ENCODE results near the gene MRPL11.
"Not testable (repeated sequence)": the region's sequence is repeated elsewhere in the genome, so short reads cannot be mapped to it uniquely, and the experiment has no call there.

Gene MRPL11

DNA sequence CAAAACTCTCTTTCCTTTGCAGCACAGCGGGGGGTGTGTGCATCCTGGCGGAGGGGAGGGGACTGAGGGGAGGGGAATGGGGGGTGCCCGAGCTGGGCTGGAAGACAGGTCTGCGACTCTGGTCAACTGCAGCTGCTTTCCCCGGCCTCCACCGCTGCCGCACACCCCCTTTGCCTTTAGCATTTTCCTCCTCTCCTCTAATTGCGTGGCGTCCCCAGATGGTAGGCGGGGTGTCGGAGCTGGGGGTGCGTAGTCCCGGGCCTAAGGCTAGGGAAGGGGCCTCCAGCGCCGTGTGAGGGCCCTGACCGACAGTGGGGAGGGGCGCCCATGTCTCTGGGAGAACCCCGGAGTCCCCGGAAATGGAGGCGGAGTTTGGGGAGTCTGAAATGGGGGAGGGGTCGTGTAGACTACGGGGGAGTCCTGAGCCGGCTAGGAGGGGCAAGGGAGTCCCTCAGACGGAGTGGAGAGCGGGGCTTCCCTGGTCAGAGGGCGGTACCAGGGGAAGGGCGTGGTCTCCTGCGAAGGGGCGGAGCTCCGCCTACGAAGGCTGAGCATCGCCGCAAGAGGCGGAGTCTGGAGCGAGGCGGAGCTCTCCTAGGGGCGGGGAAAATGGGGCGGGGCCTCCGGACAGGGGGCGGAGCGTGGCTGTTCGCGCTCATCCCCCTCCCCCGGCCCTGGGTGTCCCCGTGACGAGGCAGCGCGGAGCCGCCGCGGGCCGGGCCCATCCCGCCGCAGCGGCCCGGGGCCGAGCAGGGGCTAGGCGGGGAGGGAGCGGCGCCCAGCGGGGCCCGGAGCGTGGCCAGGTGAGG is 27.8 kb upstream of the MRPL11 start, which contains the start of gene PELI3:
Gene PELI3 (plus strand): TSS at position 681 of the 809 bp plus-strand sequence. CDS start 1,224 bp downstream, outside the sequence.
- DNase-seq = peak; percentile 98

DNA sequence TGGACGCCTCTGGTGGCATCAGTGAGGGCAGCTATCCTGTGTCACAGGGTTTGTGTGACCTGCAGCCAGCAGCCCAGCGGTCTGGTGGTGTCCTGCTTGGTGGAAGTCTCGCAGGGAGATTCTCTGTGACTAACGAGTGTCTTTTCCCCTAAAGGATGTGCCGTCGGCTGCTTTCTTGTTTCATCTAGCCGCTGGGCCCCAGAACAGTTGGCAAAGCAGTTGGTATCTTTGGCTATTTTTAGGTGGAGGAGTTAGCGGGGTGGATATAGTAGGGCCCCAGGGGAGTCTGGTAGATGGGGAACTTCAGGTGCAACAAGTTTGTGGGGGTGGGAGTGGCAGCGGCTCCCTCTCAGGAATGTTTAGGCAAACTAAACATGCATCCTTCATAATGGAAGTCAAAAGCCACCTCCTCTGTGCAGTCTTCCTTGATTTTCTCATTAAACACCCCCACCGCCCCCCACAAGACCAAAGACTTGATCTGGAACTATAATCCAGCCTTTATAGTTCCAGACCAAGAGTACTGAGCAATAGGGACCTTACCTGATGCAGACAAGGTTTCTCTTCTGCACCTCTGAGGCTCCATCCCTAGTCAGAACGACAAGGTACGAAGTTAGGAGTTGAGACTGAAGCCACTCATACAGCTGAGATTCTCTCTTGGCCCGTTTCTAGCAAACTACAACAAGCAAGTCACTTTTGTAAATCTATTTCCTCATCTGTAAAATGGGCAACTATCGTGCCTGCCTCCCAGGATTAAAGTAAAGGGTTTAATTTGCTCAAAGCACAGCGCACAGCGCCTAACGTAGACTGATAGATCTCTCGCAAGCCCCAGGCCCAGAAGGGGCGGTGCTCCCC is 27.0 kb upstream of the MRPL11 start:
- DNase-seq = no peak

GRCh38 chr11:66464916-66465315 is 26.3 kb upstream of the MRPL11 start:
- DNase-seq = no peak

DNA sequence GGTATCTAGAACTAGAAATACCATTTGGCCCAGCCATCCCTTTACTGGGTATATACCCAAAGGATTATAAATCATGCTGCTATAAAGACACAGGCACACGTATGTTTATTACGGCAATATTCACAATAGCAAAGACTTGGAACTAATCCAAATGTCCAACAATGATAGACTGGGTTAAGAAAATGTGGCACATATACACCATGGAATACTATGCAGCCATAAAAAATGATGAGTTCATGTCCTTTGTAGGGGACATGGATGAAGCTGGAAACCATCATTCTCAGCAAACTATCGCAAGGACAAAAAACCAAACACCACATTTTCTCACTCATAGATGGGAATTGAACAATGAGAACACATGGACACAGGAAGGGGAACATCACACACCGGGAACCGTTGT is 25.5 kb upstream of the MRPL11 start:
- DNase-seq = not testable (repeated sequence)

GRCh38 chr11:66462911-66463310 is 24.3 kb upstream of the MRPL11 start:
- DNase-seq = no peak

DNA sequence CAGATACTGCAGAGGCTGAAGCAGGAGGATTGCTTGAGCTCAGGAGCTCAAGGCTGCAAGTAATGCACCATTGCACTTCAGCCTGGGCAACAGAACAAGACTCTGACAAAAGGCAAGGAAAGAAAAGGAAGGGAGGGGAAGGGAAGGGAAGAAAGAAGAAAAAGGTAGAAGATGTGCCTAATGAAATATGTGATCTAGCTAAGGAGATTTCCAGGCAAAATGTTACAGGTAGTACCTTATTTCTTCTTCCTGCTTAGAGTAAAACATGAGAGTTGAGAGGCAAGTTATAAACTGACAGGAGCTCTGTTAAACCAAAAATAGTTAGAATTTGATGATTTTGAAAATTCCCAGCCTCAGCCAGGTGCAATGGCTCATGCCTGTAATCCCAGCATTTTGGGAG is 23.4 kb upstream of the MRPL11 start:
- DNase-seq = no peak

DNA sequence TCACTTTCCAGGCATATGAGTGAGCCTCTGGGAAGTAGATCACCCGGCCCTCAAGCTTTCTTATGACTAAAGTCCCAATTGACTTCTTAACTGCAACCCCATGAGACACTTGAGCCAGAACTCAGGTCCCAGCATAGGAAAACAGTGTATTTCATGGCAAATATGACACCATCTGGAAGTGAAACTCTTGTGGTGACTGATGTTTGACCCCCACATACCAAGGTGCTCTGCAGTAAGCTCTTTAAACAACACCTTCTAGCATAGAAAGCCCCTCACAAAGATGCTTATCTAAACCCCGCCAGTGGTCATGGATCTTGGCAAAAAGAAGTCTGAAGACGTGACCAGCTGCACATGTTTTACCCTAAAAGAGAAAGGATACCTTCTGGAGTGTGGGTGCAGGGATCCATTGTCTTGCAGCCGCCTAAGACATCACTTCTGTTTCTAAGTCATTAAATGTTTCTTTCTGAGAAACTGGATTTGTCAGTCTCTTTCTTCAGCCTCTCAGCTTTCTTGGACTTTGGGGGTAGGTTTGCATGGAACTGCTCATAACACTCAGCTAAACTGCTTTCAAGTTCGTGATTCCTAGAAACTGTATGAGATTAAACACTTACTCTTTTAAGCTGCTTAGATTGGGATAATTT is 20.6 kb upstream of the MRPL11 start:
- DNase-seq = no peak

GRCh38 chr11:66457826-66458225 is 19.2 kb upstream of the MRPL11 start:
- DNase-seq = no peak

DNA sequence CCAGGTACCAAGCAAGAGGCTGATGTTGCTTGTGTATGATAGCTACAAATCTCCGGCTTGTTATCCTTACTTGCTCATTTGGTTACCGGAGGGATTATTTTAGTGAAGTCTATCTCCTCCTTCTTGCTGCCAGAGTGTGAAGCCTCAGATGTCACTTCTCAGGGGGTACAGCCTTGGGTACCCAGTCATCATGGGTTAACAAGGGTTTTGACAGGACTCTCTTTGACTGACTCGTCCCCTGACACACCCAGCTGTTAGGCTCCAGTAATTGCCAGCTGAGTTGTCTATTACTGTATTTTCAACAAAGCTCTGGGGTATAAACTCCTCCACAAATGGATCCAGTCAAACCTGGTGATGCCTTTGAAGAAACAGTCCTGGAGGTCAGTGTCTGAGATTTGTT is 16.2 kb upstream of the MRPL11 start:
- no peak for DNase-seq

DNA sequence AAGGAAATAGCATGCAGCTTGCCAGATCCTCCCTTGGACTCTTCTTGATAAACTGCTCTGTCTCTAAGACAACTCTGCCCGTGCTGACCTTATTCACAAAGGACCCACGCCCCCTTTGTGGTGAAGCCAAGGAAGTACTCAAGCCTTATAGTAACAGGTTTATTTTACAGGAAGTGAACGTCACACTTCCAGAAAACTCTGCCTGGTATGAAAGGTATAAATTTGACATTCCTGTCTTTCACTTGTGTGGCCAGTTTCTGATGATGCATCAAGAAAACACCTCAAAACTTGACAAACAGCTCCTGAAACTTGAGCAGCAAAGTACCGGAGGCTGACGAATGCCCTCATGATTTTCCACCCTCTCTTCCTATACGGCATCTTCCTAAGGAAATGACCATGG is 15.6 kb upstream of the MRPL11 start:
- no peak for DNase-seq

DNA sequence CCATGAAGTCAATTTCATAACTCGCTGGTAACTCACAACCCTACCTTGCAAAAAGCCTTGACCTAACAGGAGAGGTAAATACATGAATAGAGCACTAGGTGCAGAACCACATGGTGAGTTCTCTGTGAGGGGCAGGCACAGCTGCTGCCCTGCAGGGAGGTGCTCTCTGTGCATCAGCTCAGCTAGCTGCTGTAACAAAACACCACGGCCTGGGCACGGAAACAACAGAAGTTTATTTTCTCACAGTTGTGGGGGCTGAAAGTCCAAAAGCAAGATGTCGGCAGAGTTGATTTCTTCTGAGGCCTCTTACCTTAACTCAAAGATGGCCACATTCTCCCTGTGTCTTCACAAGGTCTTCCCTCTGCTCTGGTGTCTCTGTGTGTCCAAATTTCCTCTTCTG is 13.0 kb upstream of the MRPL11 start:
- DNase-seq = no peak

DNA sequence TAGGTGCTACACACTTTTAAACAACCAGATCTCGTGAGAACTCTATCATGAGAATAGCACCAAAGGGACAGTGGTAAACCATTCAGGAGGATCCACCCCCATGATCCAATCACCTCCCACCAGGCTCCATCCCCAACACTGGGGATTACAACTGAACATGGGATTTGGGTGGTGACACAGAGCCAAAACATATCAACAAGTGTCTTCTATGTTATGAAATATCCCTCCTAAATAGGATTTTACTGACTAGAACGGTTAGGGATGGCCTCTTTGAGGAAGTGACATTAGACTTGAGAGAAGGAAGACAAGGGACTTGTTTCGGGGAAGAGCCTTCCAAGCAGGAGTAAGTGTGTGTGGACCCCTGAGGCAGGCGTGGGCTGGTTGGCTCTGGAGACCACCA is 11.9 kb upstream of the MRPL11 start:
- DNase-seq = no peak

GRCh38 chr11:66448523-66448922 is 9.9 kb upstream of the MRPL11 start:
- DNase-seq = no peak

DNA sequence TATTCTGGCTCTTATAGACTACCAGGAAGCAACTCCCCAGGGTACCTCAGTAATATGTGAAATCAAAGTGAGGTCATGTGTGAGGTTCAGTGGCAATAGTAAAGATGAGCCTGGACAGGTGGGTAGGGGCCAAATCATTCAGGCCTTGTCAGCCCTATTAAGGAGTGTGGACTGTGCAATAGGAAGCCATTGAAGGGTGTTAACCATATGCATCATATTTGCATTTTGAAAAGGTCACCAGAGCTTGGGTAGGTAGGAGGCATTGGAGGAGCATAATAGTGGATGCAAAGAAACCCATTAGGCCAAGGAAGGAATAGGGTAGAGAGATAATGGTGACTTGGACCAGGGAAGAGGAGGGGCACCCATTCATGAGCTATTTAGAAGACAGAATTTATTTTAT is 8.4 kb upstream of the MRPL11 start:
- no peak for DNase-seq

DNA sequence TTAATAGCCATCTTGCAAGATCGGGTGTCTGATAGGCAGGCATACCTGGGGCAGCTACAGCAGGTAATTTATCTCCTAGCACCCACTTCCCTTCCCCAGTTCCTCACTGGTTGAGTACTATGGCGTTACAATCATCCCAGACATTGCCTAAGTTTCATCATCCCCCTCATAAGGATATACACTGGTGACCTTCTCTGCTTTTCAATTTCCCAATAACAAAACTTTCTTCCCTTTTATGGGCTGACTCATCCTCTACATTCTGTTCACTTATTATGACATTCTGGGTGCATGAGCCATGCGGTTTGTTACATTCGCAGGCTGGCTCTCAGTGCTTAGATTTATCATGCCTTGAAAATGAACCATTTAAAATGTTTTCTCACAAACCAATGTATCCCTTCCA is 5.0 kb upstream of the MRPL11 start:
- DNase-seq = no peak

- DNase-seq = not testable (repeated sequence)
These were observed 2.3 kb upstream of the MRPL11 start for GRCh38 chr11:66440940-66441282.

DNA sequence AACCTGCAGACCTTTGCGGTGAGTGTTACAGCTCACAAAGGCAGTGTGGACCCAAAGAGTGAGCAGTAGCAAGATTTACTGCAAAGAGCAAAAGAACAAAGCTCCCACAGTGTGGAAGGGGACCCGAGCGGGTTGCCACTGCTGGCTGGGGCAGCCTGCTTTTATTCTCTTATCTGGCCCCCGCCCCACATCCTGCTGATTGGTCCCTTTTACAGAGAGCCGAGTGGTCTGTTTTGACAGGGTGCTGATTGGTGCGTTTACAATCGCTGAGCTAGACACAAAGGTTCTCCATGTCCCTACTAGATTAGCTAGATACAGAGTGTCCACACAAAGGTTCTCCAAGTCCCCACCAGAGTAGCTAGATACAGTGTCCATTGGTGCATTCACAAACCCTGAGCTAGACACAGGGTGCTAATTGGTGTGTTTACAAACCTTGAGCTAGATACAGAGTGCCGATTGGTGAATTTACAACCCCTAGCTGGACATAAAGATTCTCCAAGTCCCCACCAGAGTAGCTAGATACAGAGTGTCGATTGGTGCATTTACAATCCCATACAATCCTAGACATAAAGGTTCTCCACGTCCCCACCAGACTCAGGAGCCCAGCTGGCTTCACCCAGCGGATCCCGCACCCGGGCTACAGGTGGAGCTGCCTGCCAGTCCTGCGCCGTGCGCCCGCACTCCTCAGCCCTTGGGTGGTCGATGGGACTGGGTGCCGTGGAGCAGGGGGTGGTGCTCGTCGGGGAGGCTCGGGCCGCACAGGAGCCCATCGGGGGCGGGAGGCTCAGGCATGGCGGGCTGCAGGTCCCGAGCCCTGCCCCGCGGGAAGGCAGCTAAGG is 1.7 kb upstream of the MRPL11 start:
- DNase-seq = not testable (repeated sequence)

GRCh38 chr11:66437979-66438503 is 607 bp downstream of the MRPL11 start:
- DNase-seq = no peak

DNA sequence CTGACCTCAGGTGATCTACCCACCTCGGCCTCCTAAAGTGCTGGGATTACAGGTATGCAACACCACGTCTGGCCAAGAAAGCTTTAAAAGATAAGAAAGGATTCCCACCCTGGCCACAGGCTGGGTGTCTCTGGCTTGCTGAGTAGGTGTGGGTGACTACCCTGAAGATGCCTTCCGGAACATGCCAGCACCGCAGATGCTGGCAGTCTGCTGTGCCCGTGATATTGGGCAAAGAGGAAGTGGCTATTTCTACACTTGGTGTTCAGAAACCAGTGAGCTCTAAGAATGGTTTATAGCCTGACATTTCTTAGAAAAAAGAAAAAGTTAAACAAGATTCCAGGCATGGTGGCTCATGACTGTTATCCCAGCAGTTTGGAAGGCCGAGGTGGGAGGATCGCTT is 6.1 kb downstream of the MRPL11 start:
- DNase-seq = no peak

DNA sequence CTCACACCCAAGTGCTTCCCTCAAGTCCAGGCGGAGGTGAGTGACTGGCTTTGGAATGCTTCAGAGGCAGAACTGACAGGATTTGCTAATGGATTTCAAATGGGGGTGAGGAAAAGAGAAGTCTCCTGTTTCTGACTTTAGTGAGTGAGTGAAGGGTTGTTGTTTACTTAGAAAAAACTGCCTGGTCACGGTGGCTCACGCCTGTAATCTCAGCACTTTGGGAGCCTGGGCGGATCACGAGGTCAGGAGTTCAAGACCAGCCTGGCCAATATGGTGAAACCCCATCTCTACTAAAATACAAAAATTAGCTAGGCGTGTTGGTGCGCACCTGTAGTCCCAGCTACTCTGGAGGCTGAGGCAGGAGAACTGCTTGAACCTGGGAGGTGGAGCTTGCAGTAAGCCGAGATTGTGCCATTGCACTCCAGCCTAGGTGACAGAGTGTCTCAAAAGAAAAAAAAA is 6.7 kb downstream of the MRPL11 start:
- not testable (repeated sequence) for DNase-seq

GRCh38 chr11:66431287-66431686 is 7.4 kb downstream of the MRPL11 start:
- not testable (repeated sequence) for DNase-seq

DNA sequence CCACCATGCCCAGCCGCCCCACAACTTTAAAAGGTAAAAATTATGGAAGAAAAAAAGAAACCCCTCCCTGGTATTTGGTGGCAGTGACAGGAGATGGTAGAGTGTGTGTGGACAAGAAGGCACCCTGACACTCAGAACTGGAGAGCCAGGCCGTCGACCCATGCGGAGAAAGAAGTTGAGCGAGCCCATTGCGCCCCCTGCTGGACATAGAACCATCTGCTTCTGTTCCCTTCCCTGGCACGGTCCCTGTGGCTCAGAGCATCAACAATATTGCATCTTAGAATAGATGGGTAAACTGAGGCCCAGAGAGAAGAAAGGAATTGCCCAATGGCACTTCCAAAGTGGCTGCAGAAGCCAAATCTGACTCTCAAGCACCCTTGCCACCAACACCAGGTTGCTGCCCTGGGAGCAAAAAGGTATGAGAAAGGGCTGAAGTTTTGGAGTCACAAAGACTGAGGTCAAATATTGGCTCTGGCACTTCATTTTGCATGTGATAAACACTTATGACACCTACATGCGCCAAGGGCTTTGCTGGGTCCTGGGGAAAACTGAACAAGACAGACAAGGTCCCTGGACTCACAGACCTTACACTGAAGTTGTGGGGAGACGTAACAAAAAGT is 8.6 kb downstream of the MRPL11 start:
- peak; percentile 93 for DNase-seq
